Sigmoid colon (tissue), 4 donors: ENCODE measurements around the gene MYL4.

ENCODE experiments used
- CTCF ChIP-seq, 4 experiments: fragments of 450-650 bp in 3 of 4; fragments of 200-600 bp in 1 of 4; IDR thresholded peaks; one replicate each; pipeline ENCODE4 v1.5.1; 2016 to 2019; ENCODE audit warnings: antibody characterized with exemption in 4 of 4, mild to moderate bottlenecking in 3 of 4, moderate library complexity in 2 of 4
- POLR2A ChIP-seq, 2 donors: fragments of 450-650 bp; IDR thresholded peaks; one replicate each; pipeline ENCODE4 v1.6.1; 2016; ENCODE audit warnings: antibody characterized with exemption in 2 of 2, mild to moderate bottlenecking in 2 of 2, moderate library complexity in 2 of 2
- POLR2AphosphoS5 ChIP-seq, 4 donors: sonication (generic); formaldehyde crosslinking; IDR thresholded peaks; one replicate each; pipeline ENCODE4 v1.6.1; 2017; ENCODE audit warnings: antibody characterized with exemption in 4 of 4

GRCh38 chr17:47238321-47239010 lies 29.3 kb downstream of the MYL4 start:
- TF ChIP-seq CTCF (IDR thresholded peaks at IDR 0.05) (no peak), POLR2A (IDR thresholded peaks at IDR 0.05) (no peak), POLR2AphosphoS5 (IDR thresholded peaks at IDR 0.05) (no peak)
